ENCODE results near the gene SORCS2. TPM values are rescaled to one million over a fixed set of nuclear protein-coding genes. Genes with fewer than 3 reads are reported as not detected.

SORCS2 gene
- total RNA-seq, 2 donors from 2014 or later: 0.68 to 0.92 TPM

- H3K27ac ChIP-seq: no peak overlapping the region
- no peaks in the 10 kb centered on the region for H3K4me1 ChIP-seq (ENCODE audit: control insufficient read depth in 1 of 2, low read depth in 2 of 2)
- H3K9me3 ChIP-seq: no peaks in the 10 kb centered on the region
- no peak for ATAC-seq (ENCODE audit: insufficient number of reproducible peaks, low FRiP score, low read depth)
- no peaks in the 10 kb centered on the region for H3K36me3 ChIP-seq
- no peak for DNase-seq (ENCODE audit: low spot score)
- no peaks in the 10 kb centered on the region for H3K27me3 ChIP-seq (replicated peaks; ENCODE audit: insufficient read depth)
- TF ChIP-seq CTCF (IDR thresholded peaks at IDR 0.05): no peak
- H3K4me3 ChIP-seq: no peak overlapping the region
Observed at GRCh38 chr4:7423391-7423790, 231.1 kb downstream of the SORCS2 start.

- TF ChIP-seq CTCF (IDR thresholded peaks at IDR 0.05): no peak
- no peak for DNase-seq (ENCODE audit: low spot score)
- no peaks in the 10 kb centered on the region for H3K9me3 ChIP-seq
- no peak for ATAC-seq (ENCODE audit: insufficient number of reproducible peaks, low FRiP score, low read depth)
- no peaks in the 10 kb centered on the region for H3K27me3 ChIP-seq (replicated peaks; ENCODE audit: insufficient read depth)
- H3K4me3 ChIP-seq: no peak overlapping the region
- H3K36me3 ChIP-seq: no peaks in the 10 kb centered on the region
- no peak overlapping the region for H3K27ac ChIP-seq
- H3K4me1 ChIP-seq (ENCODE audit: control insufficient read depth in 1 of 2, low read depth in 2 of 2): no peaks in the 10 kb centered on the region
Observed at GRCh38 chr4:7423801-7424552, 231.6 kb downstream of the SORCS2 start.

- H3K4me1 ChIP-seq (ENCODE audit: control insufficient read depth in 1 of 2, low read depth in 2 of 2): no peaks in the 10 kb centered on the region
- DNase-seq (ENCODE audit: low spot score) (no peak), ATAC-seq (ENCODE audit: insufficient number of reproducible peaks, low FRiP score, low read depth) (no peak)
- no peak overlapping the region for H3K4me3 ChIP-seq
- H3K27ac ChIP-seq: no peak overlapping the region
- H3K36me3 ChIP-seq: no peaks in the 10 kb centered on the region
- H3K27me3 ChIP-seq (replicated peaks; ENCODE audit: insufficient read depth): no peaks in the 10 kb centered on the region
- no peak for TF ChIP-seq CTCF (IDR thresholded peaks at IDR 0.05)
- H3K9me3 ChIP-seq: no peaks in the 10 kb centered on the region
Observed at GRCh38 chr4:7424553-7425111, 232.3 kb downstream of the SORCS2 start.

GRCh38 chr4:7425124-7425523, 232.8 kb downstream of the SORCS2 start:
- ATAC-seq (ENCODE audit: insufficient number of reproducible peaks, low FRiP score, low read depth): no peak
- Histone ChIP-seq H3K27me3 (replicated peaks; ENCODE audit: insufficient read depth) (no peaks in the 10 kb centered on the region), H3K4me1 (ENCODE audit: control insufficient read depth in 1 of 2, low read depth in 2 of 2) (no peaks in the 10 kb centered on the region), H3K36me3 (no peaks in the 10 kb centered on the region), H3K4me3 (no peak overlapping the region), H3K9me3 (no peaks in the 10 kb centered on the region), H3K27ac (no peak overlapping the region)
- DNase-seq (ENCODE audit: low spot score): no peak
- no peak for TF ChIP-seq CTCF (IDR thresholded peaks at IDR 0.05)

GRCh38 chr4:7425591-7426468, 233.5 kb downstream of the SORCS2 start:
- DNase-seq (ENCODE audit: low spot score) (no peak), ATAC-seq (ENCODE audit: insufficient number of reproducible peaks, low FRiP score, low read depth) (no peak)
- Histone ChIP-seq H3K27me3 (replicated peaks; ENCODE audit: insufficient read depth) (no peaks in the 10 kb centered on the region), H3K9me3 (no peaks in the 10 kb centered on the region), H3K4me3 (no peak overlapping the region), H3K36me3 (no peaks in the 10 kb centered on the region), H3K4me1 (ENCODE audit: control insufficient read depth in 1 of 2, low read depth in 2 of 2) (no peaks in the 10 kb centered on the region), H3K27ac (no peak overlapping the region)
- no peak for TF ChIP-seq CTCF (IDR thresholded peaks at IDR 0.05)
